ENCODE results near the gene RPL26. TPM values are rescaled to one million over a fixed set of nuclear protein-coding genes. Genes with fewer than 3 reads are reported as not detected.

Gene RPL26
- total RNA-seq, 6 experiments from 2014 or later = 1,301 to 1,432 (median 1,370) TPM

GRCh38 chr17:8362651-8363332, 20.2 kb downstream of the RPL26 start:
- Mint-ChIP-seq H3K9me3 (no peaks in the 10 kb centered on the region), H3K27ac (peak overlapping the region; percentile 80), H3K4me1 (ENCODE audit: low read depth) (peaks cover 55% of the 10 kb centered on the region), H3K36me3 (ENCODE audit: low read depth) (no peaks in the 10 kb centered on the region), H3K4me3 (no peak overlapping the region), H3K27me3 (ENCODE audit: insufficient read depth) (no peaks in the 10 kb centered on the region; the same call in 1 of the 2 replicates)
- TF ChIP-seq CTCF (IDR thresholded peaks at IDR 0.05) = no peak
- peak; percentile 58 for DNase-seq

GRCh38 chr17:8360751-8361150, 22.2 kb downstream of the RPL26 start:
- no peak for DNase-seq
- H3K27me3 Mint-ChIP-seq (ENCODE audit: insufficient read depth) = peaks cover 2% of the 10 kb centered on the region; the same call in 1 of the 2 replicates
- TF ChIP-seq CTCF (IDR thresholded peaks at IDR 0.05) = no peak
- peaks cover 44% of the 10 kb centered on the region for H3K4me1 Mint-ChIP-seq (ENCODE audit: low read depth)
- H3K9me3 Mint-ChIP-seq = no peaks in the 10 kb centered on the region
- no peak overlapping the region for H3K27ac Mint-ChIP-seq
- H3K36me3 Mint-ChIP-seq (ENCODE audit: low read depth) = no peaks in the 10 kb centered on the region
- no peak overlapping the region for H3K4me3 Mint-ChIP-seq

GRCh38 chr17:8360260-8360659, 22.7 kb downstream of the RPL26 start:
- H3K9me3 Mint-ChIP-seq = no peaks in the 10 kb centered on the region
- peak overlapping the region; percentile 71; the same call in 1 of the 2 replicates for H3K4me3 Mint-ChIP-seq
- DNase-seq = no peak
- TF ChIP-seq CTCF (IDR thresholded peaks at IDR 0.05) = no peak
- peaks cover 2% of the 10 kb centered on the region; the same call in 1 of the 2 replicates for H3K27me3 Mint-ChIP-seq (ENCODE audit: insufficient read depth)
- H3K27ac Mint-ChIP-seq = no peak overlapping the region
- H3K36me3 Mint-ChIP-seq (ENCODE audit: low read depth) = no peaks in the 10 kb centered on the region
- peaks cover 39% of the 10 kb centered on the region for H3K4me1 Mint-ChIP-seq (ENCODE audit: low read depth)

GRCh38 chr17:8359769-8360168, 23.2 kb downstream of the RPL26 start:
- no peaks in the 10 kb centered on the region for H3K9me3 Mint-ChIP-seq
- H3K4me1 Mint-ChIP-seq (ENCODE audit: low read depth) = peaks cover 34% of the 10 kb centered on the region
- peak; percentile 69 for DNase-seq
- peaks cover 3% of the 10 kb centered on the region; the same call in 1 of the 2 replicates for H3K27me3 Mint-ChIP-seq (ENCODE audit: insufficient read depth)
- H3K27ac Mint-ChIP-seq = peak overlapping the region; percentile 29; the same call in 1 of the 2 replicates
- H3K4me3 Mint-ChIP-seq = peak overlapping the region; percentile 71
- no peak for TF ChIP-seq CTCF (IDR thresholded peaks at IDR 0.05)
- no peaks in the 10 kb centered on the region for H3K36me3 Mint-ChIP-seq (ENCODE audit: low read depth)

GRCh38 chr17:8357910-8358309, 25.1 kb downstream of the RPL26 start:
- peaks cover 9% of the 10 kb centered on the region for H3K27me3 Mint-ChIP-seq (ENCODE audit: insufficient read depth)
- TF ChIP-seq CTCF (IDR thresholded peaks at IDR 0.05) = no peak
- no peak overlapping the region for H3K4me3 Mint-ChIP-seq
- peaks cover 30% of the 10 kb centered on the region for H3K4me1 Mint-ChIP-seq (ENCODE audit: low read depth)
- no peak overlapping the region for H3K27ac Mint-ChIP-seq
- H3K36me3 Mint-ChIP-seq (ENCODE audit: low read depth) = no peaks in the 10 kb centered on the region
- no peaks in the 10 kb centered on the region for H3K9me3 Mint-ChIP-seq
- DNase-seq = no peak

Data from HFFc6 (cell line).